Left lung (tissue), 10 donors: ENCODE measurements around the gene PRODH2. TPM values are rescaled to one million over a fixed set of nuclear protein-coding genes. Genes with fewer than 3 reads are reported as not detected.
"Not testable (repeated sequence)": the region's sequence is repeated elsewhere in the genome, so short reads cannot be mapped to it uniquely, and the experiment has no call there.

Source experiments
- ATAC-seq: fragments of 200-7000 bp; cut with Tn5 transposase; one replicate; pipeline ENCODE4 v1.9.1; 2020; ENCODE audit warnings: moderate library complexity
- DNase-seq, 4 donors: peaks; one replicate each; pipeline ENCODE4 v3.0.0-alpha.2; 2013 to 2020
- H3K27ac ChIP-seq, 2 donors: fragments of 200-600 bp; sonication (generic) in 1 of 2; one replicate each; pipeline versions ENCODE4 v1.5.0 to v1.8.0; 2020 to 2021
- H3K27me3 ChIP-seq, 2 donors: fragments of 200-600 bp; sonication (generic) in 1 of 2; one replicate each; pipeline versions ENCODE4 v1.5.0 to v1.8.0; 2020 to 2021
- H3K36me3 ChIP-seq, 2 donors: fragments of 200-600 bp; sonication (generic) in 1 of 2; one replicate each; pipeline versions ENCODE4 v1.5.0 to v1.8.0; 2020 to 2021
- H3K4me1 ChIP-seq, 2 donors: fragments of 200-600 bp; one replicate each; pipeline ENCODE4 v1.8.0; 2021
- H3K4me3 ChIP-seq, 2 donors: fragments of 200-600 bp; sonication (generic) in 1 of 2; one replicate each; pipeline versions ENCODE4 v1.5.0 to v1.8.0; 2020 to 2021; ENCODE audit warnings: mild to moderate bottlenecking in 1 of 2
- H3K9me3 ChIP-seq, 2 donors: fragments of 200-600 bp; sonication (generic) in 1 of 2; one replicate each; pipeline versions ENCODE4 v1.5.0 to v1.8.0; 2020 to 2021
- intact Hi-C, 2 donors: fragments of 100-400 bp; cut with DNase I; formaldehyde crosslinking; loops; one replicate each; pipeline versions ENCODE4 v1.11.2 to v1.14.2; 2022
- polyA plus RNA-seq, 6 donors: library from polyadenylated mRNA; unstranded; fragments of 120-200 nt; gene quantifications; one replicate each; pipeline ENCODE4 v1.2.1, GENCODE V29; 2013; ENCODE audit not compliant: insufficient read length in 6 of 6
- total RNA-seq, 2 donors: library from RNA; stranded (reverse); fragmentation: NEBNext Ultra II Directional; extraction: Animal tissue kit (Norgen Biotek cat#: 25700); gene quantifications; one replicate each; pipeline ENCODE4 v1.2.1, GENCODE V29; 2021
- TF ChIP-seq, protein P1 (sequence below), 2 donors: fragments of 200-600 bp; sonication (generic) in 1 of 2; IDR thresholded peaks; one replicate each; pipeline versions ENCODE4 v1.5.0 to v1.8.0; 2021; ENCODE audit warnings: antibody characterized with exemption in 2 of 2
- donor health status: DM: no; HTN: yes; CAD: no.
- donor health status: DM: no; HTN: no; CAD: no.

The PRODH2 gene
- total and polyA plus RNA-seq, 8 donors: 0.15 to 0.31 (median 0.16) TPM; not detected in 5

DNA sequence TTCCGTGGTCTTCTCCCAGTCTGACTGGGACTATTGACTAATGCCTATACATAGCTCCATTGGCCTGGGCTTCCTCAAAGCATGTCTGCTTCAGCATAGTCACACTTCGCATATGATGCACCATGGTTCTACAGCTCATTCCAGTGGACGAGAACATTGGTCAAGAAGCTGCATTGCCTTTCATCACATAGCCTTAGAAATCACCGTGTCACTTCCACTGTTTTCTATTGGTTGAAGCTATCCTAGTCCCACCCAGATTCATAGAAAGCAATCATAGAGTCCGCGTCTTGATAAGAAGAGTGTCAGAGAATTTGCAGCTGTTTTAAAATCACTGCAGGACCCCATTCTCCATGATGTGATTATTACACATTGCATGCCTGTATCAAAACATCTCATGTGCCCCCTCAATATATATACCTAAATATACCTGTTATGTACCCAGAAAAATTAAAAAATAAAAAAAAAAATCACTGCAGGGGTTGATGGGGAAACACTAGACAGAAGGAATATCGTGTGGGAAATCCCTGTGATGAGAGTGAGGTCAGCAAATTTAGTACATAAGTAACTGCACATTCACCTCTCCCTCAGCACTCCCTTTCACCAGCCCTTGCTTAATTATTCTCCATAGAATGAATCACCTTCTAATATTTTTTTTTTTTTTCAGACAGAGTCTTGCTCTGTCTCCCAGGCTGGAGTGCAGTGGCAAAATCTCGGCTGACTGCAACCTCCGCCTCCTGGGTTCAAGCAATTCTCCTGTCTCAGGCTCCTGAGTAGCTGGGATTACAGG is 39.4 kb downstream of the PRODH2 start:
- intact Hi-C loops: no loop called here
- no peak for ATAC-seq

DNA sequence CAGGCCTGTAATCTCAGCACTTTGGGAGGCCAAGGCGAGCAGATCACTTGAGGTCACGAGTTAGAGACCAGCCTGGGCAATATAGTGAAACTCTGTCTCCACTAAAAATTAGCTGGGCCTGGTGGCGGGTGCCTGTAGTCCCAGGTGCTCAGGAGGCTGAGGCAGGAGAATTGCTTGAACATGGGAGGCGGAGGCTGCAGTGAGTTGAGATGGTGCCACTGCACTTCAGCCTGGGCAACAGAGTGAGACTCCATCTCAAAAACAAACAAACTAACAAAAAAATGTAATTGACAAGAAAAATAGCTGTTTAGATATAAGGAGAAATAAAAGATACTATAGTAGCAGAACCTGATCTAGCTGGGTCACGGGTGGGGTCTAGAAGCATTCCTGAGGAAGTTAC is 40.3 kb downstream of the PRODH2 start:
- ATAC-seq, H3K27ac ChIP-seq, intact Hi-C loops, H3K4me3 ChIP-seq, H3K9me3 ChIP-seq, H3K27me3 ChIP-seq, DNase-seq: not testable (repeated sequence)
- Histone ChIP-seq H3K4me1 (peaks cover 0 to 17% of the 10 kb centered on the region in 2 donors), H3K36me3 (peaks cover 0 to 11% of the 10 kb centered on the region in 2 donors)

More for the DNA sequence above, 39.4 kb downstream of the PRODH2 start:
- no peaks in the 10 kb centered on the region for H3K9me3 ChIP-seq
- peaks cover 0 to 8% of the 10 kb centered on the region in 2 donors for H3K36me3 ChIP-seq
- H3K27me3 ChIP-seq: no peaks in the 10 kb centered on the region
- no peak overlapping the region for H3K4me3 ChIP-seq
- DNase-seq: peak in 1 of 4 donors; percentile 42
- H3K27ac ChIP-seq: no peak overlapping the region
- H3K4me1 ChIP-seq: peaks cover 0 to 17% of the 10 kb centered on the region in 2 donors
- TF ChIP-seq, protein P1, sequence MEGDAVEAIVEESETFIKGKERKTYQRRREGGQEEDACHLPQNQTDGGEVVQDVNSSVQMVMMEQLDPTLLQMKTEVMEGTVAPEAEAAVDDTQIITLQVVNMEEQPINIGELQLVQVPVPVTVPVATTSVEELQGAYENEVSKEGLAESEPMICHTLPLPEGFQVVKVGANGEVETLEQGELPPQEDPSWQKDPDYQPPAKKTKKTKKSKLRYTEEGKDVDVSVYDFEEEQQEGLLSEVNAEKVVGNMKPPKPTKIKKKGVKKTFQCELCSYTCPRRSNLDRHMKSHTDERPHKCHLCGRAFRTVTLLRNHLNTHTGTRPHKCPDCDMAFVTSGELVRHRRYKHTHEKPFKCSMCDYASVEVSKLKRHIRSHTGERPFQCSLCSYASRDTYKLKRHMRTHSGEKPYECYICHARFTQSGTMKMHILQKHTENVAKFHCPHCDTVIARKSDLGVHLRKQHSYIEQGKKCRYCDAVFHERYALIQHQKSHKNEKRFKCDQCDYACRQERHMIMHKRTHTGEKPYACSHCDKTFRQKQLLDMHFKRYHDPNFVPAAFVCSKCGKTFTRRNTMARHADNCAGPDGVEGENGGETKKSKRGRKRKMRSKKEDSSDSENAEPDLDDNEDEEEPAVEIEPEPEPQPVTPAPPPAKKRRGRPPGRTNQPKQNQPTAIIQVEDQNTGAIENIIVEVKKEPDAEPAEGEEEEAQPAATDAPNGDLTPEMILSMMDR (IDR thresholded peaks at IDR 0.05): no peak

DNA sequence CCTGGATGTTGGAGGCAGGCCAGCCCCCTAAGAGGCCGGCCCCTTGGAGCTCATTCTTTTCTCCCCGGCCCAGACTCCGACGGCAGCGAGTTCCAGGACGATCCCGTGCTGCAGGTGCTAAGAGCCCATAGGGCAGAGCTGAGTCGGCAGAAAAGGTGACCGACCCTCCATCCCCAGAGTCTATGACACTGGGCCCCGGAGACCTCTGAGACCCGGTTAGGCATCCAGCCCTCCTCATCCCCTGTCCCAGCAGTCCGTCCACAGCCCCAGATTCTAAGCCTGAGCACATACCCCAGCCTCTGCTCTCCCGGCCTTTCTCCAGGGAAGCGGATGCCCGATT is 44.6 kb downstream of the PRODH2 start:
- DNase-seq (no peak), ATAC-seq (no peak)
- intact Hi-C loops: no loop called here
- no peak overlapping the region for H3K27ac ChIP-seq
- no peak overlapping the region for H3K4me3 ChIP-seq
- no peaks in the 10 kb centered on the region for H3K9me3 ChIP-seq
- TF ChIP-seq, protein P1 (IDR thresholded peaks at IDR 0.05): no peak
- peaks cover 0 to 46% of the 10 kb centered on the region in 2 donors for H3K36me3 ChIP-seq
- H3K27me3 ChIP-seq: no peaks in the 10 kb centered on the region
- no peaks in the 10 kb centered on the region for H3K4me1 ChIP-seq

DNA sequence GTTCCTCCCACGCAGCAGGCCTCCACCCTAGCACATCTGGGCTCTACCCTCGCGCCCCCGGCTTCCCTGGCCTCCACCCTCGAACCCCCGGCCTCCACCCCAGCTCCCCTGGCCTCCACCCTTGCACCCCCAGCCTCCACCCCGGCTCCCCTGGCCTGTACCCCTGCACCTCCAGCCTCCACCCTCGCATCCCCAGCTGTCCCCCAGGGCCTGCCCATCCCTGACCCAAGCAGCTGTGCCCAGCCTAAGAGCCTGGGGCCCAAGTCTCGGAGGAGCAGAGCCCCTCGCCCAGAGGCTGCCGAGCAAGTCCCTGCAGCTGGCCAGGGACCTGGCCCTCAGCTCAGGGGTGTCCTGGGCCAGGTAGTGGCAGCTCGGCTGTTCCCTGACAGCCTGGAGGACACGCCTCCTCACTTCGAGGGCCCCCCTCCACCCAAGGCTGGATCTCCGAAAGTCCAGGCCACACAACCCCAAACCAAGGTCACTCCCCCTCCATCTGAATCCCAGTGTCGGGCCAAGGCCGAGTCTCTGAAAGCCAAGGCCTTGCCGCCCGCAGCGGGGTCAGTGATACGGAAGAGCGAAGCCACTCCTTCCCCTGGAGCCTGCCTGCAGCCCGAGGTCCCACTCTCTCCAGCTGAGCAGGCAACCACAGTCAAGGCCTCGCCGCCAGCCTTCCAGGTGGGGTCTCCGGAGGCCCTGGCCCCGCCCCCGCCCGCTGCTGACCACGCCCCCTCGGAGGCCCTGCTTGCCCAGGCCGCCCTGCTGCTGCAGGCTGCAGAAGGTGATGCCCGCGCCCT is 45.2 kb downstream of the PRODH2 start:
- TF ChIP-seq, protein P1 (IDR thresholded peaks at IDR 0.05): no peak
- Histone ChIP-seq H3K27ac (no peak overlapping the region), H3K27me3 (no peaks in the 10 kb centered on the region), H3K4me3 (no peak overlapping the region), H3K4me1 (no peaks in the 10 kb centered on the region), H3K36me3 (peaks cover 0 to 51% of the 10 kb centered on the region in 2 donors), H3K9me3 (no peaks in the 10 kb centered on the region)
- DNase-seq (peak in 1 of 4 donors; percentile 47), ATAC-seq (no peak)
- intact Hi-C loops: no loop called here

DNA sequence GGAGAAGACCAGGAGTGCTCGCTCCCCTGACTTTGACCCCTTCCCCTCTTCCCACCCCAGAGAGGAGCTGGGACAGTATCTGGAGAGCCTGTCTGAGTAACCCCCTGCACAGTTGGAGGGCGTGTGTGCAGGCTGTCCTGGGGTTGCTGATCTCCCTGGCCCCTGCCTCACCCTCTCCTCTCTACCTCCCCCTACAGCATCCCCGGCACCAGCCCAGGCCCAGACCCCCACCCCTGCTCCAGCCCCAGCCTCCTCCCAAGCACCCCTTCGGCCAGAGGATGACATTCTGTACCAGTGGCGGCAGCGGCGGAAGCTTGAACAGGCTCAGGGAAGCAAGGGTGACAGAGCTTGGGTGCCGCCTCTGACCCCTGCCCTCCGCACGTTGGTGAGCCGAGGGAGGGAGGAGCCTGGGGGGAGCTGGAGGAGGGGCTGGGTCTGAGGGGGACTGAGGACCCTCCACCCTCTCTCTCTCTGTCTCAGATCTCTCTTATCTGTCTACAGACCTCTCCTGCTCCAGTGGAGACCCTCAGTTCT is 46.0 kb downstream of the PRODH2 start:
- peaks cover 0 to 59% of the 10 kb centered on the region in 2 donors for H3K36me3 ChIP-seq
- intact Hi-C loops: no loop called here
- DNase-seq (no peak), ATAC-seq (no peak)
- H3K4me1 ChIP-seq: no peaks in the 10 kb centered on the region
- TF ChIP-seq, protein P1 (IDR thresholded peaks at IDR 0.05): no peak
- H3K4me3 ChIP-seq: no peak overlapping the region
- H3K27ac ChIP-seq: no peak overlapping the region
- H3K9me3 ChIP-seq: no peaks in the 10 kb centered on the region
- H3K27me3 ChIP-seq: no peaks in the 10 kb centered on the region
